ACHN (cell line): ENCODE data around the gene LRRC4C.
"Not testable (repeated sequence)": the region's sequence is repeated elsewhere in the genome, so short reads cannot be mapped to it uniquely, and the experiment has no call there.

Experiments used
- DNase-seq: peaks from one replicate; pipeline ENCODE4 v3.0.0-alpha.2; 2015
- in situ Hi-C: cut with HindIII; loops from 2 replicates; pipeline ENCODE4 v1.10.0; 2017; ENCODE audit warnings: low sequenced_read_pairs, low pct_ligation_motif_present, low pct_unique_long_range_greater_than_20kb

The LRRC4C gene

GRCh38 chr11:41018224-41018623 lies 441.2 kb downstream of the LRRC4C start:
- in situ Hi-C loops, result no loop called here
- DNase-seq, result no peak

DNA sequence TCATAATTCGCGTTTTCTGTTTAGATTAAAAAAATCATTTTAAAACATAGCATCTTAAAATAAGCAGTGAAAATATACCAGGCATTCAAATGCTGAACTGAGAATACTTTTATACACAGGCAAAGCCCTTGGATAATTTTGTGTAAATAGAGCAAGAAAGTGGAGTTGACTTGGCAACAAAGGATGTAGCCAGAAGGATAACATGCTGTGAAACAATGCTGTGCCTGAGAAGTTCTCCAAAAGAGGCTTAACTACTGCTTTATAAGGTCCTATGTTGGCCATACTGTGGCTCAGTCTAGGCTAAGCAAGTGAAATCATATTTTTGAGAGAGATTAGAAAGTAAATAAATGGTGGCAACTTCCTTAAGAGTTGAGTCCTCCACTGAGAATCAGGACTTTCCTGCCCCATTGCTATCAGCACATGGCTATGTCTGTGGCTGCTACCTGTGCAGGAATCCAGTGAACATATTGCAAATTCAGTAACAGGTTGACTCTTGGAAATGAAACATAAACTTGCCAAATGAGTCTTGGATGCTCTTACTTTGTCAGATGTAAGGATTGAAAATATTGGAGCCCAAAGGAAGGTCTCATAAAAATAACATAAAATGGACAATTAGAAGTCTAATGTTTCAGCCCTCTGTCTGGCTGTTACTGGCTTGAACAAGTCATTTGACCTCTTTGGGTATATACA lies 448.9 kb downstream of the LRRC4C start:
- in situ Hi-C loops, result no loop called here
- DNase-seq, result no peak

GRCh38 chr11:41005986-41006385 lies 453.5 kb downstream of the LRRC4C start:
- no peak for DNase-seq
- in situ Hi-C loops, result no loop called here

GRCh38 chr11:41003339-41004282 lies 455.8 kb downstream of the LRRC4C start:
- DNase-seq, result no peak
- in situ Hi-C loops, result no loop called here

GRCh38 chr11:40998920-40999319 lies 460.5 kb downstream of the LRRC4C start:
- in situ Hi-C loops, result no loop called here
- DNase-seq, result no peak

DNA sequence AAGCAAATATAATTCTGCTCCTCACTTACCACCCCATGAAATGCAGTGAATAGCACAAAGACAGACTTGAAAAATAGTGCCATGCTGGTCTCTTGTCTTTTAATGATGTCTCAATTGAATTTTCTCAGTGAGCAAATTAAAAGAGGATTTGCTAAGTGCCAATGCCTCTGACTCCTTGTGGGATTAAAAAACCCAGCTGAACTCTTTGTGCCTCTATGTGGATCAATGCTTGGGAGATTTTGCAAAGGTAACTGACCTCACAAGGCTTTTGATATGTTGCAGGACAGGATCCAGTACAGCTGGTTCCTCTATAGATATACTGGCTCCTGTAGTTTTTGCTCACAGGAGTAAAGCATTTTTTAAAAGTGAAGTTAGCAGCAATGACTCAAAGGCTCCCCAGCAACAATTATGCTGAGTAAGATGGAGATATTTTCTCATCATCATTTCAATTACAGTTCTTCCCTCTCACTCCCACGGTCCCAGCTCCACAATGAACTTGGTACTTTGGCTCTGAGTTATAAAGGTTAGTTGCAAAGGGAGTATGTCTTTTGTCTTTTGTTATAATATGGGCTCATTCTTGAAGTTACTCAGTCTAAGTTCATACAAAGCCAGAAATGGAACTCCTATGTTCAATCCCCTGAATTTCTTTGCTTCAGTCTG lies 471.5 kb downstream of the LRRC4C start:
- DNase-seq, result no peak
- in situ Hi-C loops, result no loop called here

DNA sequence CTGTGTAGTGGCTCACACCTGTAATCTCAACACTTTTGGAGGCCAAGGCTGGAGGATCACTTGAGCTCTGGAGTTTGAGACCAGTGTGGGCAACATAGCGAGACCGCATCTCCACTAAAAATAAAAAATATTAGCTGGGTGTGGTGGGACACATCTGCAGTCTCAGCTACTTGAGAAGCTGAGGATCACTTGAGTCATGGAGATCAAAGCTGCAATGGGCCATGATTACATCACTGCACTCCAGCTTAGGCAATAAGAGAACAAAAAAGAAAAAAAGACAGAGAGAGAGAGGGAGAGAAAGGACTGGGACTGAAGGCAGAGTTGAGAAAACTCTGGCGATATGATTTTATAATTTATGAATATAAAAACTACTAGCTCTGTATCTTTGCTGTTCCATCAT lies 473.1 kb downstream of the LRRC4C start:
- in situ Hi-C loops, result no loop called here

DNA sequence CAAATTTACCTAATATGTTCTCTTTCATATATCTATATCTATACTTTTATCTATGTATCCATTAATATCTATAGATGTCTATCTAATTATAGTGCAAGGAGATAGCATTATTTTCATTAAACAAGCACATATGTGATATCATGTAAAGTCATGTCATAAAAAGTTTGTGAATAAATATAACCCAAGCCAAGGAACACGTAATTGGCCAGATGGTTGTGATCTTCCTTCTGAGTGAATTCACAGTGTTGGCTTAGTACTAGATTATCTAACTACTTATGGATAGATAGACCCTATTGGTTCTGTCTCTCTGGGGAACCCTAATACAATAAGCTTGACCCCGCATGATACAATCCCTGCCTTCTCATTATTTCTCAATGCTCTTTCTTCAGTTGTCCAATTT lies 484.4 kb downstream of the LRRC4C start:
- in situ Hi-C loops, result no loop called here
- no peak for DNase-seq

More for the DNA sequence above, 473.1 kb downstream of the LRRC4C start:
- DNase-seq, result no peak

DNA sequence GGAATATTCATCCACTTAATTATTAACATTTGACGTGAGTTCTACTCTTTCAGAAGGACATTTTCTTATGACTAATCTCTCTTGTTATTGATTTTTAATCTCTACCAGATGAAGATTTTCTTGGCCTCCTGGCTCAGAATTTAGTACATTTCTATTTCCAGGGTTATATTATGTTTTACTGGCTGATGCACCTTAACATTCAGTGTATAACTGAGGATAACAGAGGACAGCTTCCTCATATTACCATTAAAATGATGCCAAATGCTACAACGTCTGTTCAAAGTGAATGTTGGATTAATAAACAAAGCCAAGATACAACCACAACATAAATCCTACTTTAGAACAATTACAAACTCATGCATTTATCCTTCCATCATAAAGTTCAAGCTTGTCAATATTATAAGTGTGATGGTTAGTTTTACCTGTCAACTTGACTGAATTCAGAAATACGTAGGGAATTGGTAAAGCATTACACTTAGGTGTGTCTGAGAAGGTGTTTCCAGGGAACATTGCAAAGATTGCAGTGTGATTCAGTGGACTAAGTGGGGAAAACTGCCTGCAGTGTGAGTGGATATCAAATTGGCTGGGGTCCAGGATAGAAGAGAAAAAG lies 485.2 kb downstream of the LRRC4C start:
- no peak for DNase-seq
- in situ Hi-C loops, result no loop called here

GRCh38 chr11:40958707-40959106 lies 500.7 kb downstream of the LRRC4C start:
- in situ Hi-C loops, result no loop called here
- no peak for DNase-seq

DNA sequence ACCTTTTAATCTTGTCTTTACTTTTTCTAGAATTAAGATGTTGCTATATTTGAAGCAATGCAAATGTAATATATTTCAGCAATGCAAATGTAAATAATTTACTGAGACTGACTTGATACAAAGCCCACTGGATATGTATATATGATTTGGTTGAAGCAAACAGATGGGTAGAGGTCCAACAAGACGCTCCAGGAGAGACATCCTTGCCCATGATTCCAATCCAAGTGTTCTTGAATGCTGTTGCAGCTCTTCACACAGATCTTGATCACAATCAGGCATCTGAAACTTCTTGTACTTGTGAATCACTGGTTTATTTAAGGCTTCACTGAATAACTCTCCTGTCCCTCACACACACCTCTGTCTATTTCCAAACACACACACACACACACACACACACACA lies 507.0 kb downstream of the LRRC4C start:
- no peak for DNase-seq
- in situ Hi-C loops, result no loop called here

GRCh38 chr11:40938002-40938401 lies 521.5 kb downstream of the LRRC4C start:
- DNase-seq, result no peak
- in situ Hi-C loops, result no loop called here

GRCh38 chr11:40924915-40925314 lies 534.5 kb downstream of the LRRC4C start:
- DNase-seq, result no peak
- in situ Hi-C loops, result no loop called here

DNA sequence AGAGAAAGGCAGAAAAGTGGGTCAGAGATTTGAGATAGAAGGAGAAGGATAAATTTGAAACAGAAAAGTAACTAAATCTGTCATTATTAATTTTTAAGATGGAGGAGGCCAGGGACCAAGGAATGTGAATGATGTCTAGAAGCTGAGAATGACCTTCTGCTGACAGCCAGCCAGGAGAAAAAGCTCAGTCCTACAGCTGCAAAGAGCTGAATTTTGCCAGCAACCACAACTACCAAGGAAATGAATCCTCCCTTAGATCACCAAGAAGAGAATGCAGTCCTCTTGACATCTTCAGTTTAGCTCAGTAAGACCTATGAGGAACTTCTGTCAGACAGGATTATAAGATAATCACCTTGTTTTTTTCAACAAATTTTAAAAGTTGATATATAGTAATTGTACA lies 538.2 kb downstream of the LRRC4C start:
- in situ Hi-C loops, result no loop called here
- no peak for DNase-seq

- in situ Hi-C loops, DNase-seq: not testable (repeated sequence)
Measured at GRCh38 chr11:40910774-40911173, 548.7 kb downstream of the LRRC4C start.

GRCh38 chr11:40894501-40894900 lies 565.0 kb downstream of the LRRC4C start:
- in situ Hi-C loops, result no loop called here

GRCh38 chr11:40885250-40885954 lies 574.0 kb downstream of the LRRC4C start:
- in situ Hi-C loops, result no loop called here
- DNase-seq, result no peak

More at GRCh38 chr11:40894501-40894900, 565.0 kb downstream of the LRRC4C start:
- DNase-seq, result no peak

GRCh38 chr11:40882301-40882700 lies 577.2 kb downstream of the LRRC4C start:
- in situ Hi-C loops, result no loop called here
- DNase-seq, result no peak
